CD4-positive, alpha-beta T cell treated with Interferon alpha-2 for 1 hour (primary cell): Measurements from ENCODE around the gene ARHGAP45.
A peak's percentile ranks its signal among the peaks of the same experiment; 100 is the strongest.

Experiments
- DNase-seq, 2 donors: peaks; one replicate each; pipeline ENCODE4 v3.0.0-alpha.2; 2020 to 2022

The ARHGAP45 gene

GRCh38 chr19:1040476-1041271 is 26.3 kb upstream of the ARHGAP45 start:
- peak; percentile 92 to 94 for DNase-seq

GRCh38 chr19:1041272-1041834 is 25.6 kb upstream of the ARHGAP45 start:
- DNase-seq: no peak

DNA sequence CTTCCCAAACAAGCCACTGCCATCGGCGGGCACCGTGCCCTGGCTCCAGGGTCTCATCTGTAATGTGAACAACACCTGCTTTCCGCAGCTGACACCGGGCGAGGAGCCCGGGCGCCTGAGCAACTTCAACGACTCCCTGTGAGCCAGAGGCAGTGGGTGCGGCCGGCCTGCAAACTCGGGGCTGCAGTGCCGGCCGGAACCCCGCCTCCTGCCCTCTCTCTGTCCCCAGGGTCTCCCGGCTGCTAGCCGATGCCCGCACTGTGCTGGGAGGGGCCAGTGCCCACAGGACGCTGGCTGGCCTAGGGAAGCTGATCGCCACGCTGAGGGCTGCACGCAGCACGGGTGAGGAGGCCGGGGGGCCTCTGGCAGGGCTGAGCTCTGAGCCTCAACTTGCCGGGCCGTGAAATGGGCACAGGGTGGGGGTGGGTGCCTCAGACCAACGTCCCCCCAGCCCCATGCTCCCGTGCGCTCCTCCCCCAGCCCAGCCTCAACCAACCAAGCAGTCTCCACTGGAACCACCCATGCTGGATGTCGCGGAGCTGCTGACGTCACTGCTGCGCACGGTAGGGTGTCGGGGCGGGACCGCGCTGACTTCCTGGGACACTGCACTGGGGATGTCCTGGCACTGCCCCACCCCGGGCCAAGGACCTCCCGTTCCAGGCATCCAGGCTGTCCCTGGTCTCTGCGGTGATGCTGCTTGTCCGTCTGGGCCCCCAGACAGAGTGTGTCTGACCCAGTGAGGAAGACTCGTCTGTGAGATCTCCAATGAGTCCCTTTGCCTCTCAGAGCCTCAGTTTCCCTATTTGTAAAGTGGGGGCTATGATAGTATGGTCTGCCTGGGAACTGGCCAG is 24.9 kb upstream of the ARHGAP45 start:
- DNase-seq: no peak

- DNase-seq: no peak
Observed at GRCh38 chr19:1042689-1043511, 24.1 kb upstream of the ARHGAP45 start.

GRCh38 chr19:1045247-1045603 is 21.7 kb upstream of the ARHGAP45 start:
- peak; percentile 83 for DNase-seq

GRCh38 chr19:1046117-1046626 is 20.8 kb upstream of the ARHGAP45 start:
- DNase-seq: no peak

DNA sequence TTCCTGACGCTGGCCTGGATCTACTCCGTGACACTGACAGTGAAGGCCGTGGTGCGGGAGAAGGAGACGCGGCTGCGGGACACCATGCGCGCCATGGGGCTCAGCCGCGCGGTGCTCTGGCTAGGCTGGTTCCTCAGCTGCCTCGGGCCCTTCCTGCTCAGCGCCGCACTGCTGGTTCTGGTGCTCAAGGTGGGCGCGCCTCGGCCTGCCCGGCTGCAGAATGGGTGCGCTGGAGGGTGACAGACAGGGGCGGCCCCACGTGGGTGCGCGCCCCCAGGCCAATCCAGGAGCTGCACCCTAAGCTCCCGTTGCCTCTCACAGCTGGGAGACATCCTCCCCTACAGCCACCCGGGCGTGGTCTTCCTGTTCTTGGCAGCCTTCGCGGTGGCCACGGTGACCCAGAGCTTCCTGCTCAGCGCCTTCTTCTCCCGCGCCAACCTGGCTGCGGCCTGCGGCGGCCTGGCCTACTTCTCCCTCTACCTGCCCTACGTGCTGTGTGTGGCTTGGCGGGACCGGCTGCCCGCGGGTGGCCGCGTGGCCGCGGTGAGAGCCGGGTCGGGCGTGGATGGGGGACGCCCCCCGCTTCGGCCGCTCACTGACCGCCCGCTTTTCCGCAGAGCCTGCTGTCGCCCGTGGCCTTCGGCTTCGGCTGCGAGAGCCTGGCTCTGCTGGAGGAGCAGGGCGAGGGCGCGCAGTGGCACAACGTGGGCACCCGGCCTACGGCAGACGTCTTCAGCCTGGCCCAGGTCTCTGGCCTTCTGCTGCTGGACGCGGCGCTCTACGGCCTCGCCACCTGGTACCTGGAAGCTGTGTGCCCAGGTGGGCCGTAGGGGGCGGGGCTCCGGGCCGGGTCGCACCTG is 19.9 kb upstream of the ARHGAP45 start:
- DNase-seq: no peak

- no peak for DNase-seq
Observed at GRCh38 chr19:1047696-1048147, 19.2 kb upstream of the ARHGAP45 start.

- no peak for DNase-seq
Observed at GRCh38 chr19:1049106-1049505, 17.9 kb upstream of the ARHGAP45 start.

DNA sequence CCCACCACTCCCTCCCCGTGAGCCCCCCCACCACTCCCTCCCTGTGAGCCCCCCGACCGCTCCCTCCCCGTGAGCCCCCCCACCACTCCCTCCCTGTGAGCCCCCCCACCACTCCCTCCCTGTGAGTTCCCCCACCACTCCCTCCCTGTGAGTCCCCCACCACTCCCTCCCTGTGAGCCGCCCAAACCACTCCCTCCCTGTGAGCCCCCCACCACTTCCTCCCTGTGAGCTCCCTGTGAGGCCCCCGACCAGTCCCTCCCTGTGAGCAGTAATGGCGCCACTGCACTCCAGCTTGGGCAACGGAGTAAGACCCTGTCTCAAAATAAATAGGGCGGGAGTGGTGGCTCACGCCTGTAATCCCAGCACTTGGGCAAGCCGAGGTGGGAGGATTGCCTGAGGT is 17.2 kb upstream of the ARHGAP45 start:
- DNase-seq: no peak

GRCh38 chr19:1050989-1051788 is 15.8 kb upstream of the ARHGAP45 start:
- DNase-seq: no peak

GRCh38 chr19:1051791-1052190 is 15.2 kb upstream of the ARHGAP45 start:
- DNase-seq: no peak

DNA sequence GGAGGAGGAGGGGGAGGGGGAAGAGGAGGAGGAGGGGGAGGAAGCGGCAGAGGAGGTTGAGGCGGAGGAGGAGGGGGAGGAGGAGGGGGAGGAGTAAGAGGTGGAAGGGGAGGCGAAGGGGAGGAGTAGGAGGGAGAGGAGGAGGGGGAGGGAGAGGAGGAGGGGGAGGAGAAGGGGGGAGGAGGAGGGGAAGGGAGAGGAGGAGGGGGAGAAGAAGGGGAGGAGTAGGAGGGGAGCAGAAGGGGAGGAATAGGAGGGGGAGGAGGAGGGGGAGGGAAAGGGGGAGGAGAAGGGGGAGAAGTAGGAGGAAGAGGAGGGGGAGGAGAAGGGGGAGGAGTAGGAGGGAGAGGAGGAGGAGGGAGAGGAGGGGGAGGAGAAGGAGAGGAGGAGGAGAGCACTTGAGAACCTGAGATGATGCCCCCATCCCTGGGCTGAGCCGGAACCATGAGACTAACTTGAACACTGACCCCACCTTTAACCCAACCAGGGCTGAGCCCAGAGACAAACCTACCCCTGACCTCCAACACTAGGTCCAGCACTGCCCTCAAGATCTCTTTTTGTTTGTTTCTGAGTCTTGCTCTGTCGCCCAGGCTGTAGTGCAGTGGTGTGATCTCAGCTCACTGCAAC is 14.5 kb upstream of the ARHGAP45 start:
- DNase-seq: no peak

DNA sequence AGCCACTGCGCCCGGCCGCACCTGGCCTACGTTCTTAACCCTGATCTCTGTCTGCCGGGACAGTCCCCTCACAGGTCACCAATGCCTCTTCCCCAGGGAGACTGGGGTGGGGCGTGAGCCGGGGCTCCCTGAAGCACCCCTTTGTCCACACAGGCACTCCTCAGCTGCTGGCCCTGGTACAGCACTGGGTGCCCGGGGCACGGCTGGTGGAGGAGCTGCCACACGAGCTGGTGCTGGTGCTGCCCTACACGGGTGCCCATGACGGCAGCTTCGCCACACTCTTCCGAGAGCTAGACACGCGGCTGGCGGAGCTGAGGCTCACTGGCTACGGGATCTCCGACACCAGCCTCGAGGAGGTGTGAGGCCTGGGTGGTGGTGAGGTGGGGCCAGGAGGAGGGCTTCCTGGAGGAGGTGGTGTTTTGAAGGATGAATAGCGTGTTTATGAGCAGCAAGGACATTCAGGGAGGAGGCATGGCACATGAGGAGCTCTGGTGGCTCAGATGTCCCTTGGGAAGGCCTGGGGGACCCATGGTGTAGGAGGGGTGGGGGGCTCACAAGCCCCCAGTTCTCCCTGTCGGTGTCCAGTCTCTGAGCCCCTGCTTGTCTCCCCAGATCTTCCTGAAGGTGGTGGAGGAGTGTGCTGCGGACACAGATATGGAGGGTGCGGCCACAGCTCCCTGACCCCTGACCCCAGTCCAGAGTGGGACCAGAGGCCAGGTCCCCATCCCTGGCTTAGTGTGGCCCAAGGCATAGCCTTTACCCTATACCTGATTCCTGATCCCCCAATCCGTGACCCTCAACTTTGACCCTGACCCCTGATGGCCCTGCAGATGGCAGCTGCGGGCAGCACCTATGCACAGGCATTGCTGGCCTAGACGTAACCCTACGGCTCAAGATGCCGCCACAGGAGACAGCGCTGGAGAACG is 13.5 kb upstream of the ARHGAP45 start:
- DNase-seq: no peak

DNA sequence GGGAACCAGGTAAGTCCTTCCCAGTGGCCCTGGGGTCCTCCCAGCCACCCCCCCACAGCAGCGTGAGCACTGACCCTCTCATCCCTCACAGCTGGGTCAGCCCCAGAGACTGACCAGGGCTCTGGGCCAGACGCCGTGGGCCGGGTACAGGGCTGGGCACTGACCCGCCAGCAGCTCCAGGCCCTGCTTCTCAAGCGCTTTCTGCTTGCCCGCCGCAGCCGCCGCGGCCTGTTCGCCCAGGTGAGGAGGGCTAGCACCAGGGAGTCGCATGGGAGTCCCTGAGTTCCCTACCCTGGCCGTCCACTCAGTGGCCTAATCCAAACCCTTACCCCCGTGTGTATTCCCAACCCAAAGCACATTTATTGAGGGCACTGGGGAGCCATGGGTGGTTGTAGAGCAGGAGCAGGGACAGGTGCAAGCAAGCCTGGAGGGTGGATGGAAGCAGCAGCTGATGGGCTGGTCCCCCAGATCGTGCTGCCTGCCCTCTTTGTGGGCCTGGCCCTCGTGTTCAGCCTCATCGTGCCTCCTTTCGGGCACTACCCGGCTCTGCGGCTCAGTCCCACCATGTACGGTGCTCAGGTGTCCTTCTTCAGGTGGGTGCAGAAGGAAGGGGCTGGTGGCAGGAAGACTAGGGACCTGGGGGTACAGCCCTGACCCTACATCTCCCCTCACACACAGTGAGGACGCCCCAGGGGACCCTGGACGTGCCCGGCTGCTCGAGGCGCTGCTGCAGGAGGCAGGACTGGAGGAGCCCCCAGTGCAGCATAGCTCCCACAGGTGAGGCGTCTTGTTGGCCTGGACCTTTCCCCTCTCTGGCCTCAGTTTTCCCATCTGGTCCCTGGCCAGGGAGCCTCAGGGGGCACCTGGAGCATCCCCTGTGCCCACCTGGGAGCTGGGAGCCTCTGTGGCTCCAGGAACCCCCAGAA is 12.6 kb upstream of the ARHGAP45 start:
- no peak for DNase-seq

DNA sequence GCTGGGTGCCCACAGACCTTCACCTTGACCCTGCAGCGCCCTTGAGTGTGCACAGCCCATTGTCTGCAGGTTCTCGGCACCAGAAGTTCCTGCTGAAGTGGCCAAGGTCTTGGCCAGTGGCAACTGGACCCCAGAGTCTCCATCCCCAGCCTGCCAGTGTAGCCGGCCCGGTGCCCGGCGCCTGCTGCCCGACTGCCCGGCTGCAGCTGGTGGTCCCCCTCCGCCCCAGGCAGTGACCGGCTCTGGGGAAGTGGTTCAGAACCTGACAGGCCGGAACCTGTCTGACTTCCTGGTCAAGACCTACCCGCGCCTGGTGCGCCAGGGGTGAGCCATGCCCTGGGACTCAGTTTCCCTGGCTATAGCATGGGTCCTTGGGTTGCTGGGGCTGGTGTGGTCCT is 11.9 kb upstream of the ARHGAP45 start:
- no peak for DNase-seq

DNA sequence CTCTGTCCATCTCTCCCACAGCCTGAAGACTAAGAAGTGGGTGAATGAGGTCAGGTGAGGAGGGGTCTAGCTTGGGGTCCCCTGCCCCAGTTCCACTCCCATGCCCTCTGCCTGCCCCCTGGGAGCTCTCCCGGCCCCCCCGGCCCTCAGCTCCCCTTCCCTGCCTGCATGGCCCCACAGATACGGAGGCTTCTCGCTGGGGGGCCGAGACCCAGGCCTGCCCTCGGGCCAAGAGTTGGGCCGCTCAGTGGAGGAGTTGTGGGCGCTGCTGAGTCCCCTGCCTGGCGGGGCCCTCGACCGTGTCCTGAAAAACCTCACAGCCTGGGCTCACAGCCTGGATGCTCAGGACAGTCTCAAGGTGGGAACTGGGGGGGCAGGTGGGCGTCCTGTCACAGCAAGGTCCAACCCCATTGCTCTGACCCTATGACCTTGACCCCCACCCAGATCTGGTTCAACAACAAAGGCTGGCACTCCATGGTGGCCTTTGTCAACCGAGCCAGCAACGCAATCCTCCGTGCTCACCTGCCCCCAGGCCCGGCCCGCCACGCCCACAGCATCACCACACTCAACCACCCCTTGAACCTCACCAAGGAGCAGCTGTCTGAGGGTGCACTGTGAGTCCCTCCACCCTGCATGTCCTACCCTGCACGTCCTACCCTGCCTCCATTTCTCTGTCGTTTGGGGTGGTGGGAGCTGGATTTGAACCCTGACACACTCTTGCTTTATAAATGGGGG is 10.9 kb upstream of the ARHGAP45 start:
- no peak for DNase-seq
